OCI-LY3 (cell line): Measurements from ENCODE around the gene FKBP9.
"Not testable (repeated sequence)": the region's sequence is repeated elsewhere in the genome, so short reads cannot be mapped to it uniquely, and the experiment has no call there.

Source experiments
- EZH2phosphoT487 ChIP-seq: fragments of 200-600 bp; shearing (Covaris generic); IDR thresholded peaks from 2 replicates; pipeline ENCODE4 v1.6.1; 2018; ENCODE audit warnings: antibody characterized with exemption, mixed run types, low read depth
- TF ChIP-seq, protein P1 (sequence below): fragments of 200-600, 300-600 bp; sonication (generic); IDR thresholded peaks from 2 replicates; pipeline ENCODE4 v1.5.1; 2014; ENCODE audit warnings: antibody characterized with exemption, low read length, low read depth

DNA sequence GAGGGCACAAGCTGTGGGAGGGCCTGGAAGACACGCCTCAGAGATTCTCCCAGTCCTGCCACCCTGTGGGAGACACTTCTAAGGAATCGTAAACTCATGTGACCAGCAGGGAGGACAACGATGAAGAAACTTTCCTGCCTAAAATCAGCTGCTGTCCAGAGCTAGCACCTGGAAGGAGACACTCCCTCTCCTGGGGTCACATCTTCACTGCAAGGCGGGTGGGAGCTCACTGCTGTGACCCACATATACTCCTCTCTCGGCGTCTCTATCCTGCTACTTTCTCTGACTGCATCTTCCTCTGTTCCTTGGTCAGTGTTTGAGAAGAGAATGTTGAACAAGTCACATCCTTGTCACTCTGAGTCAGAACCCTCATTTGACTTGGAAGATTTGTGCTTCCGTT lies 40.2 kb upstream of the FKBP9 start:
- TF ChIP-seq, protein P1, sequence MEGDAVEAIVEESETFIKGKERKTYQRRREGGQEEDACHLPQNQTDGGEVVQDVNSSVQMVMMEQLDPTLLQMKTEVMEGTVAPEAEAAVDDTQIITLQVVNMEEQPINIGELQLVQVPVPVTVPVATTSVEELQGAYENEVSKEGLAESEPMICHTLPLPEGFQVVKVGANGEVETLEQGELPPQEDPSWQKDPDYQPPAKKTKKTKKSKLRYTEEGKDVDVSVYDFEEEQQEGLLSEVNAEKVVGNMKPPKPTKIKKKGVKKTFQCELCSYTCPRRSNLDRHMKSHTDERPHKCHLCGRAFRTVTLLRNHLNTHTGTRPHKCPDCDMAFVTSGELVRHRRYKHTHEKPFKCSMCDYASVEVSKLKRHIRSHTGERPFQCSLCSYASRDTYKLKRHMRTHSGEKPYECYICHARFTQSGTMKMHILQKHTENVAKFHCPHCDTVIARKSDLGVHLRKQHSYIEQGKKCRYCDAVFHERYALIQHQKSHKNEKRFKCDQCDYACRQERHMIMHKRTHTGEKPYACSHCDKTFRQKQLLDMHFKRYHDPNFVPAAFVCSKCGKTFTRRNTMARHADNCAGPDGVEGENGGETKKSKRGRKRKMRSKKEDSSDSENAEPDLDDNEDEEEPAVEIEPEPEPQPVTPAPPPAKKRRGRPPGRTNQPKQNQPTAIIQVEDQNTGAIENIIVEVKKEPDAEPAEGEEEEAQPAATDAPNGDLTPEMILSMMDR, result not testable (repeated sequence)
- TF ChIP-seq EZH2phosphoT487, result not testable (repeated sequence)
